GM12873 (cell line): Measurements from ENCODE around the gene AFMID.

Experiments
- TF ChIP-seq, protein P1 (sequence below): IDR thresholded peaks from 2 replicates; pipeline ENCODE4 v1.5.1; 2012; ENCODE audit warnings: low read depth, mild to moderate bottlenecking, moderate library complexity, low read length, control low read depth; ENCODE audit not compliant: insufficient read depth; ENCODE audit errors: missing control alignments

The AFMID gene, protein sequence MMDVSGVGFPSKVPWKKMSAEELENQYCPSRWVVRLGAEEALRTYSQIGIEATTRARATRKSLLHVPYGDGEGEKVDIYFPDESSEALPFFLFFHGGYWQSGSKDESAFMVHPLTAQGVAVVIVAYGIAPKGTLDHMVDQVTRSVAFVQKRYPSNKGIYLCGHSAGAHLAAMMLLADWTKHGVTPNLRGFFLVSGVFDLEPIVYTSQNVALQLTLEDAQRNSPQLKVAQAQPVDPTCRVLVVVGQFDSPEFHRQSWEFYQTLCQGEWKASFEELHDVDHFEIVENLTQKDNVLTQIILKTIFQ

GRCh38 chr17:78186692-78187595 is at the start of gene AFMID, which contains the start of gene TK1:
TSS of gene AFMID (plus strand) at chr17:78187362. CDS start at chr17:78187371, 9 bp downstream.
TSS of gene TK1 (minus strand) at chr17:78187052. CDS start at chr17:78186994, 58 bp downstream.
- TF ChIP-seq, protein P1, sequence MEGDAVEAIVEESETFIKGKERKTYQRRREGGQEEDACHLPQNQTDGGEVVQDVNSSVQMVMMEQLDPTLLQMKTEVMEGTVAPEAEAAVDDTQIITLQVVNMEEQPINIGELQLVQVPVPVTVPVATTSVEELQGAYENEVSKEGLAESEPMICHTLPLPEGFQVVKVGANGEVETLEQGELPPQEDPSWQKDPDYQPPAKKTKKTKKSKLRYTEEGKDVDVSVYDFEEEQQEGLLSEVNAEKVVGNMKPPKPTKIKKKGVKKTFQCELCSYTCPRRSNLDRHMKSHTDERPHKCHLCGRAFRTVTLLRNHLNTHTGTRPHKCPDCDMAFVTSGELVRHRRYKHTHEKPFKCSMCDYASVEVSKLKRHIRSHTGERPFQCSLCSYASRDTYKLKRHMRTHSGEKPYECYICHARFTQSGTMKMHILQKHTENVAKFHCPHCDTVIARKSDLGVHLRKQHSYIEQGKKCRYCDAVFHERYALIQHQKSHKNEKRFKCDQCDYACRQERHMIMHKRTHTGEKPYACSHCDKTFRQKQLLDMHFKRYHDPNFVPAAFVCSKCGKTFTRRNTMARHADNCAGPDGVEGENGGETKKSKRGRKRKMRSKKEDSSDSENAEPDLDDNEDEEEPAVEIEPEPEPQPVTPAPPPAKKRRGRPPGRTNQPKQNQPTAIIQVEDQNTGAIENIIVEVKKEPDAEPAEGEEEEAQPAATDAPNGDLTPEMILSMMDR, result peak; percentile 29

GRCh38 chr17:78137392-78138203 is 49.6 kb upstream of the AFMID start:
- TF ChIP-seq, protein P1, result peak; percentile 86

GRCh38 chr17:78138204-78139060 is 48.7 kb upstream of the AFMID start:
- TF ChIP-seq, protein P1, result no peak

DNA sequence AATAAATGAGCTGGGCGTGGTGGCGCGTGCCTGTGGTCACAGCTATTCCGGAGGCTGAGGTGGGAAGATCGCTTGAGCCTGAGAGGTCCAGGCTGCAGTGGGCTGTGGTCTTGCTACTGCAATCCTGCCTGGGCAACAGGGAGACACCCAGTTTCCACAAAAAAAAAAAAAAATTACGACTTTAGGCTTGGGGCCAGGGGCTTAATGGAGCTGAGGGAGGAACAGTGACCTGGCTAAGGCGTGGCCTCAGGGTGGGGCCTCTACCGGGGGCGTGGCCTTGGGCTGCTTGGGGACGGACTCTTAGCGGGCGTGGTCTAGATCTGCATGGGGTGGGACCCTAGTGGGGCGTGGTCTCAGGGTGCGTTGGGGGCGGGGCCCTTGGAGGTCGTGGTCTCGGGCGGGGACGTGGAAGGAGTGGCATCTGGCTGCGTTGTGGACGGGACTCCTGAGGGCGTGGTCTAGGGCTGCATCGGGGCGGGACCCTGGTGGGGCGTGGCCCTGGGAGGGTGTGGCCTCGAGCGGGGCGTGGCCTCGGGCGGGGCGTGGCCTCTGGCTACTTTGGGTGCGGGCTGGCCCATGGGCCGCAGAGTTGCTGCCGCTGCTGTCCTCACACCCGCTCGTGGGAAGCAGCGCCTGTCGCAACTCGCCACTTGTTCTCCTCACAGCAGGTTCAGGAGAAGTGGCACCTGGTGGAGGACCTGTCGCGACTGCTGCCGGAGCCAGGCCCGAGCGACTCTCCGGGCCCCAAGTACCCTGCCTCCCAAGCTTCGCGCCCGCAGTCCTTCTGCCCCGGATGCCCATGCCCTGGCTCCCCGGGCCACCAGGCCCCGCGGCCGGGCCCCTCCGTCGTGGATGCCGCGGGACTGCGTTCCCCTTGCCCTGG is 46.8 kb upstream of the AFMID start:
- TF ChIP-seq, protein P1, result no peak

GRCh38 chr17:78141437-78142118 is 45.6 kb upstream of the AFMID start:
- TF ChIP-seq, protein P1, result no peak
